Nephron progenitor cell (in vitro differentiated cells): ENCODE results near the gene UTF1.

Source experiments
- DNase-seq: peaks from one replicate; pipeline ENCODE4 v3.0.0; 2021
- H3K27ac Mint-ChIP-seq: 2 replicates; pipeline ENCODE4 v1.8.0; 2021; ENCODE audit warnings: mild to moderate bottlenecking, moderate library complexity, mixed read lengths
- H3K27me3 Mint-ChIP-seq: 2 replicates; pipeline ENCODE4 v1.8.0; 2021; ENCODE audit warnings: mild to moderate bottlenecking, low read depth, mixed read lengths; ENCODE audit not compliant: poor library complexity
- H3K36me3 Mint-ChIP-seq: 2 replicates; pipeline ENCODE4 v1.8.0; 2021; ENCODE audit warnings: low read depth, mixed read lengths
- H3K4me1 Mint-ChIP-seq: 2 replicates; pipeline ENCODE4 v1.8.0; 2021; ENCODE audit warnings: mixed read lengths
- H3K4me3 Mint-ChIP-seq: 2 replicates; pipeline ENCODE4 v1.8.0; 2021; ENCODE audit warnings: mild to moderate bottlenecking, moderate library complexity, mixed read lengths
- H3K9me3 Mint-ChIP-seq: 2 replicates; pipeline ENCODE4 v1.8.0; 2021; ENCODE audit warnings: mild to moderate bottlenecking, moderate library complexity, mixed read lengths
- CTCF ChIP-seq: fragments of 200-600 bp; sonication (generic); IDR thresholded peaks from 2 replicates; pipeline ENCODE4 v1.5.0; 2021; ENCODE audit warnings: antibody characterized with exemption

UTF1 gene

DNA sequence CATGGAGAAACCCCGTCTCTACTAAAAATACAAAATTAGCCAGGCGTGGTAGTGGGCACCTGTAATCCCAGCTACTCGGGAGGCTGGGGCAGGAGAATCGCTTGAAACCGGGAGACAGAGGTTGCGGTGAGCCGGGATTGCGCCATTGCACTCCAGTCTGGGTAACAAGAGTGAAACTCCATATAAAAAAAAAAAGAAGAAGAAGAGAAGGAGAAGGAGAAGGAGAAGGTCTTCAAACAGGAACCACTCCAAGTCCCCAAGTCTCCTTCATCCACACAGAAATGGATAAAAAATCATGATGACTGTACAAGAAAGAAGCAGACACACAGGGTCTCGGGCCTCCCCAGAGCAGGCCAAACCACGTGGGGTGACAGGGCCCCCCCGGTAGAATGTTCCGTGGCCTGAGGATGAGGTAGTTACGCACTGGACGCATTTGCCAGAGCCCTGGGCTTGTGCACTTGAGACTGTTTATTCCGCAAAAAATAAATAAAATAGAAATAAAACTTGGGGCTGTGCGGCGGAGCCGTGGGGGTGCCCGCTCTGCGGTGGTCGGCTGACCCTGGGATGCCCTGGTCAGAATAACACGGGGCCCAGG lies 23.4 kb downstream of the UTF1 start:
- peaks cover 18% of the 10 kb centered on the region for H3K27me3 Mint-ChIP-seq
- H3K36me3 Mint-ChIP-seq = no peaks in the 10 kb centered on the region
- no peak for TF ChIP-seq CTCF
- peaks cover 46% of the 10 kb centered on the region for H3K4me1 Mint-ChIP-seq
- no peak for DNase-seq
- H3K27ac Mint-ChIP-seq = no peak overlapping the region
- no peaks in the 10 kb centered on the region for H3K9me3 Mint-ChIP-seq
- H3K4me3 Mint-ChIP-seq = no peak overlapping the region

DNA sequence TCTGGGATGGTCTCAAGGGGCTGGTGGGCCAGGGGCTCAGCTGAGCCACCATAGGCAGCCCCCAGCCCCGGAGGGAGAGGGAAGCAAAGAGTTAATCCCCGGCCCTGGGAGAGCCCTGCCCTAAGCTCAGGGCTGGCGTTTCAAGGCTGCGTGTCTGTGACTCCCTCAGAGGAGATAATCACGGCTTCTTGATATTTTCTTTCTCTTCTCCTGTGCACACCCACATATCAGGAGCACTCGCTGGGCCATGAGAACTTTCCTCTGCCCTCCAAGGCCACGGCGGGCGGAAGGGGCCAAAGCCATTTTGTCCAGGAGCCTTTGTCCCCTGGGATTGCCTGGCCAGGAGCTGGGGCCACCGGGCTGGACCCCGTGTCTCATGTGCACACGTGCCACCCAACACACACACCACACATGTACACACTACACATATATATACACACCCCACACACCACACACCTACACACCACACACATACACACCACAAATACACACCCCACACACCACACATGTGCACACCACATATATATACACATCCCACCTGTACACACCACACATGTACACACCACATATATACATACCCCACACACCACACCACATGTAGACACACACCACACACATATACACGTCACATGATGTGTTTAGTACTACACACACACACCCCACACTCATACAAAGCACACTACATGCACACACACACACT lies 24.6 kb downstream of the UTF1 start:
- Mint-ChIP-seq H3K36me3 (no peaks in the 10 kb centered on the region), H3K4me1 (peaks cover 44% of the 10 kb centered on the region), H3K27me3 (peaks cover 21% of the 10 kb centered on the region), H3K27ac (no peak overlapping the region), H3K9me3 (no peaks in the 10 kb centered on the region), H3K4me3 (no peak overlapping the region)
- DNase-seq = no peak
- no peak for TF ChIP-seq CTCF

GRCh38 chr10:133255323-133255722 lies 25.3 kb downstream of the UTF1 start:
- peaks cover 41% of the 10 kb centered on the region for H3K4me1 Mint-ChIP-seq
- no peaks in the 10 kb centered on the region for H3K9me3 Mint-ChIP-seq
- no peak for TF ChIP-seq CTCF
- H3K4me3 Mint-ChIP-seq = no peak overlapping the region
- no peaks in the 10 kb centered on the region for H3K36me3 Mint-ChIP-seq
- no peak overlapping the region for H3K27ac Mint-ChIP-seq
- H3K27me3 Mint-ChIP-seq = peaks cover 18% of the 10 kb centered on the region
- DNase-seq = no peak

DNA sequence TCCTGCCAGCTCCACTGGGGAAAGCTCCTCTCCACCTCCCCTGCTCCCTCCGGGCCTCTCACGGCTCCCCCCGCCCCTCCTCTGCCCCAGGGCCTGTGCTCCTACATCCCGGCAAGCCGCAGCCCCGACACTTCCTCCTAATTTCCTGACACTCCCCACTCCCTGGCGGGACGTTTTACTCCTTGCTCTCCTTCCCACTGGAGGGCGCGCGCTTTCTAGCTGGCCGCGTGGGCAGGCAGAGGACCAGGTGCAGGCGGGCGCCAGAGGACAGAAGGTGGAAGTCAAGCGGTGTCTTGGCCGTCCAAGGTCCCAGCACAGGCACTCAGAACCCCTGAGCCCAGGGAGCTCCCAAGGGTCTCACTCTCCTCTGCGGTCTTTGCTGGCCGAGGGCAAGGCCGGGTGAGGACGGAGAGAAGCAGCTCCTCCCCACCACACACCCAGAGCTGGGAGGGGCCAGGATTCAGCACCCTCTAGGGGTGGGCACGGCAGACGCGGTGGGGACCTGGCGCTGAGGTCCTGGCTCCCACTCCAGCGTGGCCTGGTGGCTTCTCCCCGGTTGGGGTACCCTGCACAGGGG lies 27.6 kb downstream of the UTF1 start:
- TF ChIP-seq CTCF = peak; percentile 18
- Mint-ChIP-seq H3K4me1 (peaks cover 46% of the 10 kb centered on the region), H3K27ac (no peak overlapping the region), H3K4me3 (no peak overlapping the region), H3K27me3 (peaks cover 18% of the 10 kb centered on the region), H3K9me3 (no peaks in the 10 kb centered on the region), H3K36me3 (no peaks in the 10 kb centered on the region)
- DNase-seq = peak; percentile 57

DNA sequence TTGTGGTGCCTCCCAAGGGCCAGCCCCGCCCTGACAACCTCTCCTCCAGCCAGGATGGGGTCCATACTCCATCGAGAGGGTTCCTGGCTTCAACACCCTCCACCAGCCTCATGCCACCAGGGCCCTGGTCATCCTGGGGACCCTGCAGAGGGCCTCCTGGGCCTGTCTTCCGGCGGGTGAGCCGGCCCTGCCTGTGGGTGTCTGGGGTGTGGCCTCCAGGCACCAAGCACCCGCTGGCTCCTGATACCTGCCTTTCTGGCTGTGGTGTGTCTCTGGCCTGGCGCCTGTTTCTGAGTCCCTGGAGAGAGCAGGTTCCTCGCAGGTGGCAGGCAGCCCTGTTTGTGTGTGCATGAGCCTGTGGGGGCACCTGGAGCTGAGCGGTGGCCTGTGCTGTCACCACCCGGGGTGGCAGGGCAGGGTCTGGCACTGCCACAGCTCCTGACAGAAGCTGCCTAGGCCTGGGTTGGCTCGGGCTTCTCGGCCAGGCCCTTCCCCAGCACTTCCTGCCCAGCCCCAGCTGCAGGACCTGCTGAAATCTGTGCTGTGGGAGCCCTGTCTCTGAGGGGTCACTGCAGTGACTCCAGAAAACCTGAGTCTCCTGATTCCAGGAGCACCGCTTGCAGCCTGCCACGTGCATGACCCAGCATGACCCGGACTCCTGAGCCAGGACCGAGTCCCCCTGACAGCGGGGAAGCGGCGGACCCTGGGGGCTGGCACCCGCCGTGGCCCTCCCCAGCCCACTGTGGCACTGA lies 28.2 kb downstream of the UTF1 start:
- H3K27ac Mint-ChIP-seq = no peak overlapping the region
- H3K27me3 Mint-ChIP-seq = peaks cover 17% of the 10 kb centered on the region
- H3K4me3 Mint-ChIP-seq = no peak overlapping the region
- TF ChIP-seq CTCF = no peak
- DNase-seq = no peak
- peaks cover 53% of the 10 kb centered on the region for H3K4me1 Mint-ChIP-seq
- H3K36me3 Mint-ChIP-seq = no peaks in the 10 kb centered on the region
- no peaks in the 10 kb centered on the region for H3K9me3 Mint-ChIP-seq
